OCI-LY7 (cell line): Measurements from ENCODE around the gene MUC6. TPM values are rescaled to one million over a fixed set of nuclear protein-coding genes. Genes with fewer than 3 reads are reported as not detected.

Experiments
- BruUV-seq: library from RNA; stranded (reverse); fragments of 400-500 nt; replicated peaks from 2 replicates; lab custom pipeline; 2021; lab: Mats Ljungman, UMichigan
- CTCF ChIA-PET: fragments of 300-600 bp; sonication (Branson Sonifier 250); formaldehyde crosslinking; loops from one replicate; lab custom pipeline; 2022; ENCODE audit warnings: antibody characterized with exemption; ENCODE audit not compliant: unreplicated experiment; lab: Charles Lee
- POLR2A ChIA-PET: fragments of 300-600 bp; sonication (Branson Sonifier 250); formaldehyde crosslinking; loops from one replicate; lab custom pipeline; 2022; ENCODE audit warnings: antibody characterized with exemption; lab: Charles Lee
- DNase-seq: peaks from one replicate; pipeline ENCODE4 v3.0.0-alpha.2; 2015; ENCODE audit warnings: low spot score
- H2AFZ ChIP-seq: fragments of 200-600 bp; sonication (generic), shearing (Covaris generic); 2 replicates; pipeline ENCODE4 v1.6.1; 2014; ENCODE audit warnings: mild to moderate bottlenecking, antibody characterized with exemption, low read length, moderate library complexity
- H3K27ac ChIP-seq: fragments of 200-600 bp; sonication (generic); 2 replicates; pipeline ENCODE4 v1.5.1; 2014; ENCODE audit warnings: mixed run types, low read depth, mild to moderate bottlenecking, moderate library complexity, low read length, inconsistent platforms; ENCODE audit not compliant: poor library complexity, severe bottlenecking
- H3K36me3 ChIP-seq: fragments of 200-600 bp; sonication (generic); 2 replicates; pipeline ENCODE4 v1.6.1; 2014; ENCODE audit warnings: mild to moderate bottlenecking, antibody characterized with exemption, low read length, moderate library complexity, mixed read lengths; ENCODE audit not compliant: insufficient read depth
- H3K4me1 ChIP-seq: fragments of 200-600 bp; sonication (generic); 2 replicates; pipeline ENCODE4 v1.5.1; 2014; ENCODE audit warnings: mild to moderate bottlenecking, low read length; ENCODE audit not compliant: insufficient read depth, poor library complexity, severe bottlenecking
- H3K4me2 ChIP-seq: fragments of 200-600 bp; sonication (generic); 2 replicates; pipeline ENCODE4 v1.6.1; 2014; ENCODE audit warnings: mild to moderate bottlenecking, low read length
- H3K4me3 ChIP-seq: fragments of 200-600 bp; sonication (generic); 2 replicates; pipeline ENCODE4 v1.5.1; 2014; ENCODE audit warnings: mild to moderate bottlenecking, low read depth, low read length; ENCODE audit not compliant: poor library complexity, severe bottlenecking
- H3K79me2 ChIP-seq: fragments of 200-600 bp; sonication (generic); 2 replicates; pipeline ENCODE4 v1.6.1; 2016; ENCODE audit warnings: low read depth, mild to moderate bottlenecking, low read length, moderate library complexity, mixed read lengths; ENCODE audit not compliant: insufficient read depth
- H3K9me2 ChIP-seq: fragments of 200-600 bp; sonication (generic); 2 replicates; pipeline ENCODE4 v1.6.1; 2016; ENCODE audit warnings: mild to moderate bottlenecking, low read length, mixed read lengths; ENCODE audit not compliant: insufficient read depth
- H3K9me3 ChIP-seq: fragments of 200-600 bp; sonication (generic); 2 replicates; pipeline ENCODE4 v1.6.1; 2014; ENCODE audit warnings: mild to moderate bottlenecking, mixed run types, low read length, mixed read lengths
- H4K20me1 ChIP-seq: fragments of 200-600 bp; sonication (generic); 2 replicates; pipeline ENCODE4 v1.6.1; 2014; ENCODE audit warnings: mild to moderate bottlenecking, antibody characterized with exemption, low read length, moderate library complexity, mixed read lengths; ENCODE audit not compliant: insufficient read depth
- EZH2phosphoT487 ChIP-seq: fragments of 200-600 bp; sonication (generic); IDR thresholded peaks from 2 replicates; pipeline ENCODE4 v1.6.1; 2018; ENCODE audit warnings: low read depth, borderline replicate concordance, mild to moderate bottlenecking, mixed run types, antibody characterized with exemption, low read length, moderate library complexity, mixed read lengths
- intact Hi-C: fragments of 100-400 bp; cut with micrococcal nuclease; formaldehyde crosslinking; loops from one replicate; pipeline ENCODE4 v1.10.0; 2022; ENCODE audit not compliant: unreplicated experiment
- total RNA-seq, 2 experiments: library from RNA; depleted of rRNA in 1 of 2; stranded (reverse); fragments of >200 nt in 1 of 2; shearing (Covaris generic) in 1 of 2; gene quantifications; 2 replicates each; pipeline ENCODE4 v1.2.3, GENCODE V29; 2014 to 2022
- TF ChIP-seq, protein P1 (sequence below): fragments of 200-600 bp; sonication (generic); conservative IDR thresholded peaks from 2 replicates; pipeline ENCODE4 v1.5.1; 2014; ENCODE audit warnings: mild to moderate bottlenecking, antibody characterized with exemption, low read length, moderate library complexity, mixed read lengths

MUC6 gene
- total RNA-seq, 2 experiments from 2014 or later = not detected

DNA sequence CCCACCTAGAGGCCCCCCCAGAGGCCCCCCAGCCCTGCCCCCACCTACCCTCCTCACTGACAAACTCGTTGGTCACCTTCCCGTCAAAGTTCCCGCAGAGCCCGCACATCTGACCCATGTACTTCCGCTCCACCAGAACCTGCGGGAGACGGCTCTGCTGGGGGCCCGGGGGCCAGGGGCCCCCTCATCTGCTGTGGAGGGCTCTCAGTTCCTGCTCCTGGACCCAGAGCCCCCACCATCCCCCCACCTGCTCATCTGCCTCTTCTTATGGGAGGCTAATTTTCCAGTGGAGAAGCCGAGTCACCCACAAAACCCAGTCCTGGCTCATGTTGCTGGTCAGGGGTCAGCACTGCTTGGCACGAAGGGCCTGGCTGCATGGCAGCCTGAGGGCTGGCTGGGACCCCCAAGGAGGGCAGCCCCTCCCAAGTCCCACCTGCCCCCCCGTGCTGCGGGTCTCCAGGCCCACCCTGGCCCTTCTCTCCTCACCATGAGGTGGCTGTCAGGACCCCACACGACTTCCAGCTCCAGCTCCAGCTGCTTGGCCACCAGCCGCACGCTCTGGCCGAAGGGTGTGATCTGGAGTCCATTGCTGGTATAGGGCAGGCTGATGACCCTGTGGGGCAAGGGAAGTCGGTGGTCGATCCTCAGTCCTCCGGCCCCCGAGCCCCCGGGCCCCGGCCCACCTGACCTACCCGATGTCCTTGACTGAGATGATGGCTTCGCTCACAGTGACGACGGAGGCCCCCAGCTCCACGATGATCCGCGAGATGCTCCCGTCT, 5.2 kb downstream of the MUC6 start:
- H4K20me1 ChIP-seq = no peaks in the 10 kb centered on the region
- no peak overlapping the region for H3K4me3 ChIP-seq
- BruUV-seq = no TSS peak
- no peak overlapping the region for H2AFZ ChIP-seq
- no peak overlapping the region for H3K27ac ChIP-seq
- intact Hi-C loops = no loop called here
- H3K36me3 ChIP-seq = no peaks in the 10 kb centered on the region
- no peaks in the 10 kb centered on the region for H3K9me3 ChIP-seq
- no peaks in the 10 kb centered on the region for H3K79me2 ChIP-seq
- no peak overlapping the region for H3K4me2 ChIP-seq
- DNase-seq = no peak
- no peaks in the 10 kb centered on the region for H3K4me1 ChIP-seq
- ChIA-PET CTCF (no interaction called here), POLR2A (no interaction called here)
- no peaks in the 10 kb centered on the region for H3K9me2 ChIP-seq
- no peak for TF ChIP-seq EZH2phosphoT487
- TF ChIP-seq, protein P1, sequence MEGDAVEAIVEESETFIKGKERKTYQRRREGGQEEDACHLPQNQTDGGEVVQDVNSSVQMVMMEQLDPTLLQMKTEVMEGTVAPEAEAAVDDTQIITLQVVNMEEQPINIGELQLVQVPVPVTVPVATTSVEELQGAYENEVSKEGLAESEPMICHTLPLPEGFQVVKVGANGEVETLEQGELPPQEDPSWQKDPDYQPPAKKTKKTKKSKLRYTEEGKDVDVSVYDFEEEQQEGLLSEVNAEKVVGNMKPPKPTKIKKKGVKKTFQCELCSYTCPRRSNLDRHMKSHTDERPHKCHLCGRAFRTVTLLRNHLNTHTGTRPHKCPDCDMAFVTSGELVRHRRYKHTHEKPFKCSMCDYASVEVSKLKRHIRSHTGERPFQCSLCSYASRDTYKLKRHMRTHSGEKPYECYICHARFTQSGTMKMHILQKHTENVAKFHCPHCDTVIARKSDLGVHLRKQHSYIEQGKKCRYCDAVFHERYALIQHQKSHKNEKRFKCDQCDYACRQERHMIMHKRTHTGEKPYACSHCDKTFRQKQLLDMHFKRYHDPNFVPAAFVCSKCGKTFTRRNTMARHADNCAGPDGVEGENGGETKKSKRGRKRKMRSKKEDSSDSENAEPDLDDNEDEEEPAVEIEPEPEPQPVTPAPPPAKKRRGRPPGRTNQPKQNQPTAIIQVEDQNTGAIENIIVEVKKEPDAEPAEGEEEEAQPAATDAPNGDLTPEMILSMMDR = no peak

DNA sequence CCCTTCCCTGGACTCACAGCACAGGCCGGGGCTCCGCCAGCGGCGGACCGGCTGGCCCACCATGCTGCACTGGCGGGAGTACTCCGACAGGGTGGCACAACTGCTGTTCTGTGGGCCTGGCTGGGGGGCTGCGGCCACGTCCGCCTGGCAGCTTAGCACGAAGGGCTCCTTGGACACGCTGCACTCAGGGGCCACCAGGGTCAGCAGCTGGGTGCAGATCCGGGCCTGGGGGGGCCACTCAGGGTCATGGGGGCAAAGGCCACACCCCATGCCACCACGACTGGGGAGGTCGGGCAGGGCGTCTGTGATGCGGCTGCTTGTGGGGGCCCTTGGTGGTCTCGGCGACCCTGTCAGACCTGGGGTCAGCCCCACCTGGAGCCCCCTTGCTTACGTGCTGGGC, 6.0 kb downstream of the MUC6 start:
- ChIA-PET CTCF (no interaction called here), POLR2A (no interaction called here)
- H2AFZ ChIP-seq = no peak overlapping the region
- TF ChIP-seq EZH2phosphoT487 = no peak
- TF ChIP-seq, protein P1 = no peak
- no peaks in the 10 kb centered on the region for H4K20me1 ChIP-seq
- no peaks in the 10 kb centered on the region for H3K36me3 ChIP-seq
- H3K4me3 ChIP-seq = no peak overlapping the region
- DNase-seq = no peak
- H3K9me3 ChIP-seq = no peaks in the 10 kb centered on the region
- BruUV-seq = no TSS peak
- intact Hi-C loops = no loop called here
- no peak overlapping the region for H3K27ac ChIP-seq
- H3K9me2 ChIP-seq = no peaks in the 10 kb centered on the region
- H3K4me1 ChIP-seq = no peaks in the 10 kb centered on the region
- H3K4me2 ChIP-seq = no peak overlapping the region
- no peaks in the 10 kb centered on the region for H3K79me2 ChIP-seq

DNA sequence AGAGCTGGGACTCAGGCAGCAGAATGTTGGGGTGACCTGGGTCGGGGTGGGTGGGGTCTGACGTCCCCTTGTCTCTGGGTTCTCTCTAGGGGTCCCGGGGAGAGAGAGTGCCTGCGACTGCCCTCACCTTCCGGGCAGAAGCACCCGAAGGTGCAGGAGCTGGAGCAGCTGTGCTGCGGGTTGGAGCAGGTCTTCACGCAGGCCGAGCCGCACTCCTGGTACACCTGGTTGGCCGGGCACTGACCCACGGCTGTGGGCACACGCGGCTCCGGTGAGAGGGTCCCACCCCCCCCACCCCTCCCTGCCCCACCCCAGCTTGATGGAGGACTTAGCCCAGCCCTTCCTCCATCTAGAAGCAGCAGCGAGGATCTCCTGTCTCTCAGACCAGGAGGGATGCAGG, 6.4 kb downstream of the MUC6 start:
- Histone ChIP-seq H3K9me3 (no peaks in the 10 kb centered on the region), H3K36me3 (no peaks in the 10 kb centered on the region), H3K4me1 (no peaks in the 10 kb centered on the region), H3K4me3 (no peak overlapping the region), H3K4me2 (no peak overlapping the region), H3K27ac (no peak overlapping the region), H4K20me1 (no peaks in the 10 kb centered on the region), H3K79me2 (no peaks in the 10 kb centered on the region), H2AFZ (no peak overlapping the region), H3K9me2 (no peaks in the 10 kb centered on the region)
- TF ChIP-seq, protein P1 = no peak
- TF ChIP-seq EZH2phosphoT487 = no peak
- intact Hi-C loops = no loop called here
- ChIA-PET CTCF (no interaction called here), POLR2A (no interaction called here)
- no TSS peak for BruUV-seq
- no peak for DNase-seq
